ENCODE data around the gene KIF24. TPM values are rescaled to one million over a fixed set of nuclear protein-coding genes. Genes with fewer than 3 reads are reported as not detected.
"Not testable (repeated sequence)": the region's sequence is repeated elsewhere in the genome, so short reads cannot be mapped to it uniquely, and the experiment has no call there.

KIF24 gene
- total and polyA plus RNA-seq, 4 donors: 2.8 to 5.3 (median 3.9) TPM

DNA sequence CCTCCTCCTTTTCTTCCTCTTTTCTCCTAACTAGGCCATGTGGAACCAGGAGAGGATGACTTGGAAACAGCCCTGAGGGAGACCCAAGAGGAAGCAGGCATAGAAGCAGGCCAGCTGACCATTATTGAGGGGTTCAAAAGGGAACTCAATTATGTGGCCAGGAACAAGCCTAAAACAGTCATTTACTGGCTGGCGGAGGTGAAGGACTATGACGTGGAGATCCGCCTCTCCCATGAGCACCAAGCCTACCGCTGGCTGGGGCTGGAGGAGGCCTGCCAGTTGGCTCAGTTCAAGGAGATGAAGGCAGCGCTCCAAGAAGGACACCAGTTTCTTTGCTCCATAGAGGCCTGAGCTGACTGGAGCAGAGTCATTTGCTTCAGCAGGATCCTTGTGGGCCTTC, 14.0 kb upstream of the KIF24 start:
- Histone ChIP-seq H3K36me3 (ENCODE audit: control insufficient read depth, insufficient read depth, low read length) (peaks cover 38% of the 10 kb centered on the region), H3K27me3 (ENCODE audit: control insufficient read depth, insufficient read depth, low read length) (no peaks in the 10 kb centered on the region), H3K27ac (ENCODE audit: low read depth, low read length) (peak overlapping the region; percentile 54), H3K9me3 (ENCODE audit: control insufficient read depth, insufficient read depth, low read length) (no peaks in the 10 kb centered on the region), H3K4me3 (ENCODE audit: low read depth, low read length) (no peak overlapping the region), H3K4me1 (ENCODE audit: control insufficient read depth, insufficient read depth, low read length) (peaks cover 57% of the 10 kb centered on the region)
- peak in 1 of 6 donors; percentile 86 for DNase-seq (ENCODE audit: low read depth in 4 of 6, low spot score in 6 of 6)
- 61% methylated on average over 5 of the region's 5 CpGs for WGBS (ENCODE audit: insufficient coverage)

- Histone ChIP-seq H3K36me3 (ENCODE audit: control insufficient read depth, insufficient read depth, low read length) (peaks cover 38% of the 10 kb centered on the region), H3K9me3 (ENCODE audit: control insufficient read depth, insufficient read depth, low read length) (no peaks in the 10 kb centered on the region), H3K27ac (ENCODE audit: low read depth, low read length) (peak overlapping the region; percentile 36), H3K27me3 (ENCODE audit: control insufficient read depth, insufficient read depth, low read length) (no peaks in the 10 kb centered on the region), H3K4me3 (ENCODE audit: low read depth, low read length) (no peak overlapping the region), H3K4me1 (ENCODE audit: control insufficient read depth, insufficient read depth, low read length) (peaks cover 55% of the 10 kb centered on the region)
- no peak for DNase-seq (ENCODE audit: low read depth in 4 of 6, low spot score in 6 of 6)
- 100% methylated on average over 5 of the region's 7 CpGs for WGBS (ENCODE audit: insufficient coverage)
These were observed 12.7 kb upstream of the KIF24 start for GRCh38 chr9:34341659-34342295.

DNA sequence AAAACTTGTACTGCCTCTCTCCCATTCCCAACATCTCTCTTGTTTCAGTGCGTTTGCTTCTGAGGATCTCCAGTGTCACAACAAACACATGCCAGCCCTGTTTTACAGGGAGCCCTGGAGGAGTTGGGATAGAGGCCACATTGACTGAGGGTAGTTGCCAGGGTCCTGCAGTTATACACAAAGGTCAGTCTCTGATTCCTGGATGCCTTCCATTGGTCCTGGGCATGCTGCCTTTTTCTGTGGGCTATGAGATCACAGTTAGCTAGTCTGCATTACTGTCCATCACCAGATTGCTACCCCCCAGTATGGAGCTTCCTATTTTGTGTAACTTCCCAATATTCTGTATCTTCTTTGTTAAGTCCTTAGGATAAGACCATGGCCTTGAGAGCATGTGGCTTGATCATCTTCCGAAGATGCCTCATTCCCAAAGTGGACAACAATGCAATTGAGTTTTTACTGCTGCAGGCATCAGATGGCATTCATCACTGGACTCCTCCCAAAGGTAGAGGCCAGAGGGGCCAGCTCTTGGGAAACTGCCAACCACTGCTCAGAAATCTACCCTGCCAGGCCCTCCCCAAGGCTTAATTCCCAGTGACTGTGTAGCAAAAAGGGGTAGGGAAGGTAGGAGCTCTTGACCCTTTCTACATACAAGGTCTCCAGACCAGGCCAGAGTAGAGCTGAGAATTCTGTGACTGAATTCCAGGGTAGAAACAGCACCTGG, 9.8 kb upstream of the KIF24 start:
- peak in 3 of 6 donors; percentile 56 to 89 (median 67) for DNase-seq (ENCODE audit: low read depth in 4 of 6, low spot score in 6 of 6)
- peak overlapping the region; percentile 57 for H3K27ac ChIP-seq (ENCODE audit: low read depth, low read length)
- H3K4me1 ChIP-seq (ENCODE audit: control insufficient read depth, insufficient read depth, low read length): peaks cover 51% of the 10 kb centered on the region
- H3K36me3 ChIP-seq (ENCODE audit: control insufficient read depth, insufficient read depth, low read length): peaks cover 34% of the 10 kb centered on the region
- H3K9me3 ChIP-seq (ENCODE audit: control insufficient read depth, insufficient read depth, low read length): no peaks in the 10 kb centered on the region
- H3K4me3 ChIP-seq (ENCODE audit: low read depth, low read length): no peak overlapping the region
- H3K27me3 ChIP-seq (ENCODE audit: control insufficient read depth, insufficient read depth, low read length): no peaks in the 10 kb centered on the region
- WGBS (ENCODE audit: insufficient coverage): 43% methylated on average over 1 of the region's 2 CpGs

DNA sequence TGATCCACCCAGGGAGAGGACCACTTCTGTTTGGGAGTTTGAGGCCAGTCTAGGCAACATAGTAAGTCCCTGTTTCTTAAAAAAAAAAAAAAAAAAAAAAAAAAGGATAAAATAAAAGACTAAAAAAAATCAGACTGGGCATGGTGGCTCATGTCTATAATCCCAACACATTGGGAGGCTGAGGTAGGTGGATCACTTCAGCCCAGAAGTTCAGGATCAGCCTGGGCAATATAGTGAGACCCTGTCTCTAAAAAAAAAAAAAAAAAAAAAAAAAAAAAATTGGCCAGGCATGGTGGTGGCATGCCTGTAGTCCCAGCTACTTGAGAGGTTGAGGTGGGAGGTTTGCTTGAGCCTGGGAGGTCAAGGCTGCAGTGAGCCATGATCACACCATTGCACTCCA, 9.0 kb upstream of the KIF24 start:
- Histone ChIP-seq H3K4me1 (ENCODE audit: control insufficient read depth, insufficient read depth, low read length) (peaks cover 48% of the 10 kb centered on the region), H3K27ac (ENCODE audit: low read depth, low read length) (peak overlapping the region; percentile 57), H3K36me3 (ENCODE audit: control insufficient read depth, insufficient read depth, low read length) (peaks cover 26% of the 10 kb centered on the region)
- H3K4me3 ChIP-seq (ENCODE audit: low read depth, low read length); DNase-seq (ENCODE audit: low read depth in 4 of 6, low spot score in 6 of 6); H3K27me3 ChIP-seq (ENCODE audit: control insufficient read depth, insufficient read depth, low read length); H3K9me3 ChIP-seq (ENCODE audit: control insufficient read depth, insufficient read depth, low read length): not testable (repeated sequence)

- Histone ChIP-seq H3K27me3 (ENCODE audit: control insufficient read depth, insufficient read depth, low read length) (no peaks in the 10 kb centered on the region), H3K36me3 (ENCODE audit: control insufficient read depth, insufficient read depth, low read length) (peaks cover 24% of the 10 kb centered on the region), H3K27ac (ENCODE audit: low read depth, low read length) (no peak overlapping the region), H3K9me3 (ENCODE audit: control insufficient read depth, insufficient read depth, low read length) (no peaks in the 10 kb centered on the region), H3K4me1 (ENCODE audit: control insufficient read depth, insufficient read depth, low read length) (peaks cover 48% of the 10 kb centered on the region), H3K4me3 (ENCODE audit: low read depth, low read length) (no peak overlapping the region)
- DNase-seq (ENCODE audit: low read depth in 4 of 6, low spot score in 6 of 6): peak in 2 of 6 donors; percentile 12 to 30
- WGBS (ENCODE audit: insufficient coverage): 58% methylated on average over 1 of the region's 2 CpGs
These were observed 8.3 kb upstream of the KIF24 start for GRCh38 chr9:34337403-34337802.

DNA sequence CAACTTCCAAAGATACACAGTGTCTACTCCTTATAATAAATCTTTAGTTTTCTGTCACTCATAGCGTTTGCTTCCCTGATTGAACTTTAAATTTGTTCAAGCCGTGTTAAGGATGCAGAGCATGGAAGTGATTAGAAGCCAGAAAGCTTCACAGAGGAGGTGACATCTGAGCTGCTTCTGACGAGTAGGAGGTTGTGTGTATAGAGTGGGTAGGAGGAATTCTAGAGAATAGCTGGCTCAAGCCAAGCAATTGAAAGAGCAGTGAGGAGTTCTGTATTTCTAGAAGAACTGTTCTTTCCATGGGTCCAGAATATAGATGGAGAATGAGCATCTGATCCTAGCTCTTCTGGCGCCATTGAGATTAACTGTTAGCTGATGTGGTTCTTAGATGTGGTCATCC, 6.3 kb upstream of the KIF24 start:
- Histone ChIP-seq H3K27me3 (ENCODE audit: control insufficient read depth, insufficient read depth, low read length) (no peaks in the 10 kb centered on the region), H3K4me3 (ENCODE audit: low read depth, low read length) (no peak overlapping the region), H3K4me1 (ENCODE audit: control insufficient read depth, insufficient read depth, low read length) (peaks cover 41% of the 10 kb centered on the region), H3K9me3 (ENCODE audit: control insufficient read depth, insufficient read depth, low read length) (no peaks in the 10 kb centered on the region), H3K36me3 (ENCODE audit: control insufficient read depth, insufficient read depth, low read length) (peaks cover 10% of the 10 kb centered on the region), H3K27ac (ENCODE audit: low read depth, low read length) (peak overlapping the region; percentile 68)
- DNase-seq (ENCODE audit: low read depth in 4 of 6, low spot score in 6 of 6): no peak
- WGBS (ENCODE audit: insufficient coverage): 72% methylated on average over 3 of the region's 4 CpGs

DNA sequence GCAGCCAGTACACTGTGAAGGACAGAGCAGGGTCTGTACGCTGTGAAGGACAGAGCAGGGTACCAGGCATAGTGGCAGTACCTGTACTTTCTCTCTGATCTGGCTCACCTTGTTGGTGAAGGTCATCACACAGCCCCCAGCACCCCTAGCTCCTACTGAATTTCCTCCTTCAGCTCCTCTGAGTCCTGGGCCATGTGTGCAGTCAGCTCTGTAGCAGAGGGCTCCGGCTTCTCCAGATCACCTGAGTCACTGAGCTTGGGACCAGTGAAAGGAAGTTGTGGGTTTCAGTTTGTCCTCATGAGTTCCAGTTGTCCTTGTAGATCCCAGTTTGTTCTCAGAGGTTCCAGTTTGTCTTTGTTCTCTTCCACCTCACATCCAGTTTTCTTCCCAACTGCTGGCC, 5.8 kb upstream of the KIF24 start:
- no peak for DNase-seq (ENCODE audit: low read depth in 4 of 6, low spot score in 6 of 6)
- 63% methylated on average over 2 of the region's 2 CpGs for WGBS (ENCODE audit: insufficient coverage)
- Histone ChIP-seq H3K9me3 (ENCODE audit: control insufficient read depth, insufficient read depth, low read length) (no peaks in the 10 kb centered on the region), H3K27ac (ENCODE audit: low read depth, low read length) (peak overlapping the region; percentile 68), H3K4me1 (ENCODE audit: control insufficient read depth, insufficient read depth, low read length) (peaks cover 41% of the 10 kb centered on the region), H3K36me3 (ENCODE audit: control insufficient read depth, insufficient read depth, low read length) (peaks cover 7% of the 10 kb centered on the region), H3K4me3 (ENCODE audit: low read depth, low read length) (no peak overlapping the region), H3K27me3 (ENCODE audit: control insufficient read depth, insufficient read depth, low read length) (no peaks in the 10 kb centered on the region)

DNA sequence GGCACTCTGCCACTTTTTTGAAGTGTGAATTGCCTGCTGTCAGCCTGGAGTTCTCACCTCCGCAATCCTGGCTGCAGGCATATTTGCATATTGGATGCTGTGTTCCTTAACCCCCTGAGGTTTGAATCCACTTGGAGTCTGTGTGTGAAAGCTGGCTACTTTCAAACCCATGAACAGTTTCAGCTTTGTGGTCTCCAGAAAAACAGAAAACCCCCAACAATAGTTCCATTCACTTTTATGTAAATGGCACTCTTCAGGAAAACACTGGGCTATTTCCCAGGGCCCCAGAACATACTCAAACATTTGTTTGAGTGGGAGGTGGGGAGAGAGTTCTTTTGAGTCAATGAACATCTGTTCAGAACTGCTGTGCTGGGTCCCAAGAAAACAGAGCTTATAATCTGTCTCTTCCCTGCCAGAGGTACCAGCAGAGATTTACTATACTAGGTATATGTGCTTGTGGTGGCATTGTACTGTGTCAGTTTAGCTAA, 5.3 kb upstream of the KIF24 start:
- peak in 2 of 6 donors; percentile 88 to 92 for DNase-seq (ENCODE audit: low read depth in 4 of 6, low spot score in 6 of 6)
- H3K4me3 ChIP-seq (ENCODE audit: low read depth, low read length): no peak overlapping the region
- no peaks in the 10 kb centered on the region for H3K9me3 ChIP-seq (ENCODE audit: control insufficient read depth, insufficient read depth, low read length)
- H3K27ac ChIP-seq (ENCODE audit: low read depth, low read length): peak overlapping the region; percentile 68
- peaks cover 5% of the 10 kb centered on the region for H3K36me3 ChIP-seq (ENCODE audit: control insufficient read depth, insufficient read depth, low read length)
- no peaks in the 10 kb centered on the region for H3K27me3 ChIP-seq (ENCODE audit: control insufficient read depth, insufficient read depth, low read length)
- peaks cover 38% of the 10 kb centered on the region for H3K4me1 ChIP-seq (ENCODE audit: control insufficient read depth, insufficient read depth, low read length)
- WGBS (ENCODE audit: insufficient coverage): no CpG with 5 or more reads among the region's 1 CpG

DNA sequence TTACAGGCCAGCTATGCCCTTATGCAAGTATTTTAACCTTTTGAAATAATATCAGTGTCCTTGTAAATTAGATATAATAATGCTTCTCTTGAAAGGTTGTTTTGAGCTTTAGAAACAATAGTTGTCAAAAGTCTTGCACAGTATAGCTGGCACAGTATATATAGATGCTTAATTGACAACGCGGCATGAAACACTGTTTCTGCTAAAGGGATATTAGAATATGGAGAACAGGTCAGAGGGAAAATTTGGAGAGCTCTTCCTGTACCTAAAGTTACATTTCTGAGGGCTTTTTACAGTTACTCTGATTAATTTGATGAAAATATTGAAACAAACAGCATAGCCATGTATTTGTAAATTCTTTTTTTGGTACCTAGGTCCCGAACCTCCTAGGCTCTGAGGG, 4.8 kb upstream of the KIF24 start:
- Histone ChIP-seq H3K4me3 (ENCODE audit: low read depth, low read length) (no peak overlapping the region), H3K27me3 (ENCODE audit: control insufficient read depth, insufficient read depth, low read length) (no peaks in the 10 kb centered on the region), H3K9me3 (ENCODE audit: control insufficient read depth, insufficient read depth, low read length) (no peaks in the 10 kb centered on the region), H3K27ac (ENCODE audit: low read depth, low read length) (peak overlapping the region; percentile 40), H3K4me1 (ENCODE audit: control insufficient read depth, insufficient read depth, low read length) (peaks cover 35% of the 10 kb centered on the region), H3K36me3 (ENCODE audit: control insufficient read depth, insufficient read depth, low read length) (no peaks in the 10 kb centered on the region)
- no peak for DNase-seq (ENCODE audit: low read depth in 4 of 6, low spot score in 6 of 6)
- no CpG with 5 or more reads among the region's 3 CpGs for WGBS (ENCODE audit: insufficient coverage)

Data from spinal cord (tissue), 10 donors.